ENCODE data around the gene BCAS3. TPM values are rescaled to one million over a fixed set of nuclear protein-coding genes. Genes with fewer than 3 reads are reported as not detected.

The BCAS3 gene
- total RNA-seq, 1 experiment from 2014 or later: 14.4 TPM

DNA sequence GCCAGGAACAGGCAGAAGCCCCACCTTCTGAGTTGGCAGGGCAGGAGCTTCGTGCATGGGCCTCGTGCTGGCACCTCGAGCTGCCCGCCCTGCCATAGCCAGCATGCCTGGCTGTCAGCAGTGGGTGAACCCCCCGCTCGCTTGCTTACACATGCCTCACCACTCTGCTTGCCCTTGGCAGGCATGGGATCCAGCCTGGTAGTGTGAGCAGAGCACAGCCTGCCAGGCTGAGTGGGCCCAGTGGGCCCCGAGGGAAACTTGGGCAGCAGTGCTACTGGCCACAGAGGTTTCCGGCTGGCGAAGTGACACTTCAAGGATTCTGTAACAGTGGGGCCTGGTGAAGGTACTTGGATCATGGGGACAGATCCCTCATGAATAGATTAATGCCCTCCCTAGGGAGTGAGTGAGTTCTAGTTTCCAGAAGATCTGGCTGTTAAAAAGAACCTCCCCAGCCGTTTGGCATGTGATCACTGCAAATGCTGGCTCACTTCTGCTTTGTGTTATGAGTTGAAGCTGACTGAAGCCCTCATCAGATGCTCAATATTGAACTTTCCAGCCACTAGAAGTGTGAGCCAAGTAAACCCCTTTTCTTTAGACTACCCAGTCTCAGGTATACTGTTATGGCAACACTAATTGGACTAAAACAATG is 114.7 kb downstream of the BCAS3 start:
- no peaks in the 10 kb centered on the region for H3K27me3 ChIP-seq (replicated peaks; ENCODE audit: insufficient read depth, low read depth, low read length, poor library complexity)
- H3K4me1 ChIP-seq (ENCODE audit: insufficient read depth, low read length, poor library complexity, severe bottlenecking): no peaks in the 10 kb centered on the region
- TF ChIP-seq, protein P1, sequence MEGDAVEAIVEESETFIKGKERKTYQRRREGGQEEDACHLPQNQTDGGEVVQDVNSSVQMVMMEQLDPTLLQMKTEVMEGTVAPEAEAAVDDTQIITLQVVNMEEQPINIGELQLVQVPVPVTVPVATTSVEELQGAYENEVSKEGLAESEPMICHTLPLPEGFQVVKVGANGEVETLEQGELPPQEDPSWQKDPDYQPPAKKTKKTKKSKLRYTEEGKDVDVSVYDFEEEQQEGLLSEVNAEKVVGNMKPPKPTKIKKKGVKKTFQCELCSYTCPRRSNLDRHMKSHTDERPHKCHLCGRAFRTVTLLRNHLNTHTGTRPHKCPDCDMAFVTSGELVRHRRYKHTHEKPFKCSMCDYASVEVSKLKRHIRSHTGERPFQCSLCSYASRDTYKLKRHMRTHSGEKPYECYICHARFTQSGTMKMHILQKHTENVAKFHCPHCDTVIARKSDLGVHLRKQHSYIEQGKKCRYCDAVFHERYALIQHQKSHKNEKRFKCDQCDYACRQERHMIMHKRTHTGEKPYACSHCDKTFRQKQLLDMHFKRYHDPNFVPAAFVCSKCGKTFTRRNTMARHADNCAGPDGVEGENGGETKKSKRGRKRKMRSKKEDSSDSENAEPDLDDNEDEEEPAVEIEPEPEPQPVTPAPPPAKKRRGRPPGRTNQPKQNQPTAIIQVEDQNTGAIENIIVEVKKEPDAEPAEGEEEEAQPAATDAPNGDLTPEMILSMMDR (conservative IDR thresholded peaks at IDR 0.05; ENCODE audit: low read depth, low read length): no peak
- no peak for TF ChIP-seq EZH2 (IDR thresholded peaks at IDR 0.05; ENCODE audit: borderline replicate concordance, low read depth, low read length, poor library complexity, severe bottlenecking)
- POLR2A ChIA-PET (ENCODE audit: low non-redundant PET): no interaction called here
- no TSS peak for BruUV-seq (replicated peaks)
- no peak overlapping the region for H3K4me3 ChIP-seq (ENCODE audit: low read depth, low read length, poor library complexity, severe bottlenecking)
- intact Hi-C loops (cut with micrococcal nuclease; ENCODE audit: unreplicated experiment): no loop called here
- H3K9me3 ChIP-seq (ENCODE audit: low read depth, low read length, poor library complexity, severe bottlenecking): no peaks in the 10 kb centered on the region
- peak; percentile 50 for DNase-seq (ENCODE audit: low spot score)
- H3K36me3 ChIP-seq (ENCODE audit: insufficient read depth, low read length, poor library complexity, severe bottlenecking): no peaks in the 10 kb centered on the region
- no peak overlapping the region for H3K27ac ChIP-seq (ENCODE audit: low read depth, low read length, poor library complexity, severe bottlenecking)
- CTCF ChIA-PET: no interaction called here

DNA sequence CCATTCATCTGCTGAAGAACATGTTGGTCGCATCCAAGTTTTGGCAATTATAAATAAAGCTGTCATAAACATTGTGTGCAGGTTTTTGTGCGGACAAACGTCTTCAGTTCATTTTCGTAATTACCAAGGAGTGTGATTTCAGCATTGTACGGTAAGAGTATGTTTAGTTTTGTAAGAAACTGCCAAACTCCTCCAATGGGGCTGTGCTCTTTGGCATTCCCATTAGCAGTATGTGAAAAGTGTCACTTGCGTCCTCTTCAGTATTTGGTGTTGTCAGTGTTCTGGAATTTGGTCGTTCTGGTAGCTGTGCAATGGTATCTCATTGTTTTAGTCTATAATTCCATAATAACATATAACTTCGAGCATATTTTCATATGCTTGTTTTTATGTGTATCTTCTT is 120.9 kb downstream of the BCAS3 start:
- no peak for DNase-seq (ENCODE audit: low spot score)
- ChIA-PET POLR2A (ENCODE audit: low non-redundant PET) (no interaction called here), CTCF (no interaction called here)
- H3K27ac ChIP-seq (ENCODE audit: low read depth, low read length, poor library complexity, severe bottlenecking): no peak overlapping the region
- H3K4me3 ChIP-seq (ENCODE audit: low read depth, low read length, poor library complexity, severe bottlenecking): no peak overlapping the region
- intact Hi-C loops (cut with micrococcal nuclease; ENCODE audit: unreplicated experiment): no loop called here
- H3K27me3 ChIP-seq (replicated peaks; ENCODE audit: insufficient read depth, low read depth, low read length, poor library complexity): no peaks in the 10 kb centered on the region
- no TSS peak for BruUV-seq (replicated peaks)
- H3K36me3 ChIP-seq (ENCODE audit: insufficient read depth, low read length, poor library complexity, severe bottlenecking): no peaks in the 10 kb centered on the region
- TF ChIP-seq, protein P1 (conservative IDR thresholded peaks at IDR 0.05; ENCODE audit: low read depth, low read length): no peak
- TF ChIP-seq EZH2 (IDR thresholded peaks at IDR 0.05; ENCODE audit: borderline replicate concordance, low read depth, low read length, poor library complexity, severe bottlenecking): no peak
- H3K4me1 ChIP-seq (ENCODE audit: insufficient read depth, low read length, poor library complexity, severe bottlenecking): no peaks in the 10 kb centered on the region
- no peaks in the 10 kb centered on the region for H3K9me3 ChIP-seq (ENCODE audit: low read depth, low read length, poor library complexity, severe bottlenecking)

DNA sequence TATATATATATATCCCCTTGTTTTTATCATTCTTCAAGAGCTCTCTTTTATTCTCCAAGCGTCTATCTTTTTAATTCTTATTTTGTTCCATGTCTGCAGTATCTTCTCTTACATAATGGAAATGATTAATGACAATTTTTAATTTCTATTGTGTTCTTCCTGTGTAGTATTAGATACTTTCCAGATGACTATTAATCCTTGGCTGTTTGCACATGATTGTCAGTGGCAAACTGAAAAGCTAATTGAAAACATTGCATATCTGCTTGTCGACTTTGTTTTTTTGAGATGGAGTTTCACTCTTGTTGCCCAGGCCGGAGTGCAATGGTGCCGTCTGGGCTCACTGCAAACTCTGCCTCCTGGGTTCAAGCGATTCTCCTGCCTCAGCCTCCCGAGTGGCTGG is 124.7 kb downstream of the BCAS3 start:
- POLR2A ChIA-PET (ENCODE audit: low non-redundant PET): no interaction called here
- no TSS peak for BruUV-seq (replicated peaks)
- no peaks in the 10 kb centered on the region for H3K36me3 ChIP-seq (ENCODE audit: insufficient read depth, low read length, poor library complexity, severe bottlenecking)
- no peak overlapping the region for H3K4me3 ChIP-seq (ENCODE audit: low read depth, low read length, poor library complexity, severe bottlenecking)
- intact Hi-C loops (cut with micrococcal nuclease; ENCODE audit: unreplicated experiment): no loop called here
- no peaks in the 10 kb centered on the region for H3K27me3 ChIP-seq (replicated peaks; ENCODE audit: insufficient read depth, low read depth, low read length, poor library complexity)
- TF ChIP-seq EZH2 (IDR thresholded peaks at IDR 0.05; ENCODE audit: borderline replicate concordance, low read depth, low read length, poor library complexity, severe bottlenecking): no peak
- TF ChIP-seq, protein P1 (conservative IDR thresholded peaks at IDR 0.05; ENCODE audit: low read depth, low read length): no peak
- H3K27ac ChIP-seq (ENCODE audit: low read depth, low read length, poor library complexity, severe bottlenecking): no peak overlapping the region
- no peaks in the 10 kb centered on the region for H3K9me3 ChIP-seq (ENCODE audit: low read depth, low read length, poor library complexity, severe bottlenecking)
- no peak for DNase-seq (ENCODE audit: low spot score)
- H3K4me1 ChIP-seq (ENCODE audit: insufficient read depth, low read length, poor library complexity, severe bottlenecking): no peaks in the 10 kb centered on the region
- CTCF ChIA-PET: no interaction called here

Data from A673 (cell line).